ENCODE measurements around the gene PTPN21.

GRCh38 chr14:88488081-88488480, 66.7 kb downstream of the PTPN21 start:
- TF ChIP-seq EZH2phosphoT487 (IDR thresholded peaks at IDR 0.05; ENCODE audit: low read length) = no peak
- no peak for TF ChIP-seq CTCF (IDR thresholded peaks at IDR 0.05; ENCODE audit: low read length)

All from MM.1S (cell line).